DLD1 (cell line): ENCODE data around the gene SYT9.

ENCODE experiments used
- in situ Hi-C: cut with HindIII; loops from 2 replicates; pipeline ENCODE4 v1.10.0; 2017; ENCODE audit warnings: low sequenced_read_pairs

Gene SYT9, protein sequence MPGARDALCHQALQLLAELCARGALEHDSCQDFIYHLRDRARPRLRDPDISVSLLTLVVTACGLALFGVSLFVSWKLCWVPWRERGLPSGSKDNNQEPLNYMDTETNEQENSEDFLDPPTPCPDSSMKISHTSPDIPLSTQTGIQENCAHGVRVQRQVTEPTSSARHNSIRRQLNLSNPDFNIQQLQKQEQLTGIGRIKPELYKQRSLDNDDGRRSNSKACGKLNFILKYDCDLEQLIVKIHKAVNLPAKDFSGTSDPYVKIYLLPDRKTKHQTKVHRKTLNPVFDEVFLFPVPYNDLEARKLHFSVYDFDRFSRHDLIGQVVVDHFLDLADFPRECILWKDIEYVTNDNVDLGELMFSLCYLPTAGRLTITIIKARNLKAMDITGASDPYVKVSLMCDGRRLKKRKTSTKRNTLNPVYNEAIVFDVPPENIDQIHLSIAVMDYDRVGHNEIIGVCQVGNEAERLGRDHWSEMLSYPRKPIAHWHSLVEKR

DNA sequence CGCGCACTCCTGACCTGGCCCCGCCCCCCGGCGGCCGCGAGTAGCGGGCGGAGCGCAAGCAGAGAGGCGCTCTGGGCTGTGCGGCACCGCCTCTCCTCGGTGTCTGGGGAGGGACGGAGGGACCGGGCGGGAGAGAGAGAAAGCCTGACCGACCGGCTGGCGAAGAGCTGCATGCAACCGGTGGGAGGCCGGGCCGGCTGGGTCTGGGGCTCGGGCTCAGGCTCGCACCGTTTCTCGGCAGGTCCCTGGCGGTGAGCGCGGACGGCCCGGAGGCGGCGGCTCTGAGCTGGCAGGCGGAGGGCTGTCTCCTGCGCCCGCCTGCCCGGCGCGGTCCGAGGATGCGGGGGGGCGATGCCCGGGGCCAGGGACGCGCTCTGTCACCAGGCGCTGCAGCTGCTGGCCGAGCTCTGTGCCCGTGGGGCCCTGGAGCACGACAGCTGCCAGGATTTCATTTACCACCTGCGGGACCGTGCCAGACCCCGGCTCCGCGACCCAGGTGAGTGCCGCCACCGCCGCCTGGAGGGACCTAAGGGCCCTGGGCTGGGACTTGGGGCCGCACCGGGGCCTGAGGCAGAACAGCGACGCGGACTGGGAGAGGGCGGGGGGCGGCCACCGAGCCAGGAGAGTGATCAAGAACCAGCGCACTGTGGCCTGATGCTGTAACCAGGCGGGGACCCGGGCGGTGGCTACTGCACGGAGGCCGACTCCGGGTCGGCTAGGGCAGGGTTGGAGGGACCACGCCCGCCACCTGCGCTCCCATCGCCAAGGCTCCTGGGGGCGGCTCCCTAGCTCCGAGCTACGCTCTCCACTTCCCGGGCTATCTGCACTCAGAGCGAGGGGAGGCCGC is at the start of gene SYT9:
Gene SYT9, plus strand, starts transcription at position 69 of the 847 bp plus-strand sequence. Its CDS starts 283 bp downstream, at position 352.
- in situ Hi-C loops = no loop called here

DNA sequence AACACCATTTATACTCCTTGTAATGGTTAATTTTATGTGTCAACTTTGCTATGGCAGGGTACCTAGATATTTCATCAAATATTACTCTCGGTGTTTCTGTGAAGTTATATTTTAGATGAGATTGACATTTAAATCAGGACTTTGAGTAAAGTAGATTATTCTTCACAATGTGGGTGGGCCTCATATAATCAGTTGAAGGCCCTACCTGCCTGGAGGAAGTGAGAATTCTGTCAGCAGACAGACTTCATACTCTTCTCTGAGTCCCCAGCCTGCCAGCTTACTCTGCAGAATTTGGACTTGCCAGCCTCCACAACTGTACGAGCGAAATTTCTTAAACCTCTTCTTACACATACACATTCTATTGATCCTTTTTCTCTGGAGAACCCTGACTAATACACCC is 49.3 kb upstream of the SYT9 start:
- in situ Hi-C loops = no loop called here

- in situ Hi-C loops = no loop called here
Measured at GRCh38 chr11:7204778-7205177, 46.9 kb upstream of the SYT9 start.

GRCh38 chr11:7208391-7208790 is 43.3 kb upstream of the SYT9 start:
- in situ Hi-C loops = no loop called here

DNA sequence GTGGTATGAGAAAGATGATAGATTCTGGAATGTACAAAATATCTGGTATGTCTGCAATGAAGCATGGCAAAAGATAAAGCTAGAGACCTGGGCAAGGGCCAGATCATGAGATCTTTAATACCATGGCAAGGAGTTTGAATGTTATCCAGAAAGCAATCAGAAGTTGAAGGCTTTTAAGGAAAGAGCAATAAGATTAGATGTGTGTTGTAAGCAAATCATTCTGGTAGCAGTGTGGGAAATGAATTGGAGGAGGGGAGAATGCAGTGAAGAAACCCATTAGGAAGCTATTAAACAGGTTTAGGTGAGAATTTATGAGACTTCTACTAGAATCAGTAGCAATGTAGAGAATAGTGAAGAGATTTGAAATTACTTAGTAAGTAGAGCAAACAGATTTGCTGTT is 32.2 kb upstream of the SYT9 start:
- in situ Hi-C loops = no loop called here

DNA sequence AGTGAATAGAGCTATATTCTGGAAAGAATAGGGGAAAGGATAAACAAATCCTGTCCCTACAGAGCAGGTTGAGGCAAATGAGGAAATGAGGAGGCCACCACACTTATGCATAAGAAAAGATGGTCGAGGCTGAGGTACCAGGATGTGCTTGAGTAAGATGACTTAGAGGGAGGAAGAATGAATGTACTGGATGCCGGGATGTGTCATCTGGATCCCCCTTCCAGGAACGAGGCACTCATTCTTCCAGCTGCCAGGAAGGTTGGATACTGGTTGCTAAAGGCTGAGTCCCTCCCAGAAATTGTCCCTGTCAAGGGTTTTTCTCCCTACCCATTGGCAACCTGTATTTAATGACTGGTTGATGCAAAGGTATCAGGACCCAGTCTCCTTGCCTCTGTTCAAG is 31.1 kb upstream of the SYT9 start:
- in situ Hi-C loops = no loop called here

- in situ Hi-C loops = no loop called here
Measured at GRCh38 chr11:7222619-7223018, 29.1 kb upstream of the SYT9 start.

DNA sequence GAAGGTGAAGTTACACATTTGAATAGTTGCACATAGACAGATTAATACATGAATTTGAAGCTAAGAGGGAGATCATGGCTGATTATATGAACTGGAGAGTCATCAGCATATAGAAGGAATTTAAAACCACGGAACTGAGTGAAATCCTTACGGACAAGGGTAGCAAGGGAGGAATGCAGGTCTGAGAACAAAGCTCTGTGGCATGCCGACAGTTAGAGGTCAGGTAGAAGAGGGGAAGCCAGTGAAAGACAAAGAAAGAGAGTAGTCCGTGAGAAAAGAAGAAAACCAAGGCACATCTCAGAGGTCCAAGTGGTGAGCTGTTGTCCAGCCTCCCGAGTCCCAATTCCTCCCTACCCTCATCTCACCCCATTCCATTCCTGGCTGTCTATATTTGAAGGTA is 11.8 kb upstream of the SYT9 start:
- in situ Hi-C loops = no loop called here

DNA sequence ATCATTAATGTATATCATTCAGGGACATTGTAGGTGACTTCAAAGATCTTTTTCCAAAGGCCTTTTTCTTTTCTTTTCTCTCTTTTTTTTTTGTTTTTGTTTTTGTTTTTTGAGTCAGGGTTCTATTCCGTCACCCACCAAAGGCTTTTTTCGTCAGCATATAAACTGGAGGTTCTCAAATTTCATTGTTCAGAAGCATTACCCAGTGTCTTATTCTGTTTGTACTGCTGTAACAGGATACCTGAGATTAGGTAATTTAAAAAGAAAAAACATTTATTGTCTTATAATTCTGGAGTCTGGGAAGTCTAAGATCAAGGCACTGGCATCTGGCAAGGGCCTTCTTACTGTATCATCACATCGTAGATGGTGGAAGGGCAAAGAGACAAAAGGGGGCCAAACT is 6.4 kb upstream of the SYT9 start:
- in situ Hi-C loops = no loop called here

DNA sequence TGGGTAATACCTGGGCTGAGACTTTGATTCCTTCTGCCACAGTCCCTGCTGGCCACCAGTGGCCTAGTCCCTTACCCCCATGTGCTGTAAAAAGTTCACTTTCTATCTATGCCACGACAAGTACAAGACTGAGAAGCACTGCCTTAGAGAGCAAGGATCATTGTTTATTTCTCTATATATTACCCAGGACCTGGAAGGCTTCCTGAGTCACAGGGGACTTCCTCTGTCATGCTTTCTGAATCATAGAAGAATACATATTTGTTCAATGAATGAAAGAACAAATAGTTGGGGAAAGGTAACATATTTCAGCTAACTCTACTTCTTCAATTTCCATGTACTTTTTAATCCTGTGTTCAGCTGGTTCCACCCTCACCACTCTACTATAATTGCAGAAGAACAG is 5.5 kb upstream of the SYT9 start:
- in situ Hi-C loops = no loop called here

DNA sequence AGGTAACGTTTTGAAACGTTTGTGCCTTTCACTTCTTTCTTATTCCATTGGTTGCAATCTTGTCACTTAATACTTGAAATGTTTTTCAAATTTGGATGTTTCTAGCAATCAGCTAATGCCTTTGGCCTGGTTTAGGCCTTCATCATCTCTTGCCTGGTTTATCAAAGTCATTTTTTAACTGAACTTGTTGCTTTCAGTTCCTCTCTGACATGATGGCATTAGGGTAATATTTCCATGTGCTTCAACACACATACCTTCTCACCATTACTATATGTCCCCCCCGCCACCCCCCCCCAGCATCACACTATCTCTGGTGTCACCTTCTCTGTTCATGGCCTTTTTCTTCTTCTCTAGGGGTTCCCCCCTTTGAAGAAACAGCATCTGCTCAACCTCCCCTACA is 1.5 kb upstream of the SYT9 start:
- in situ Hi-C loops = no loop called here

DNA sequence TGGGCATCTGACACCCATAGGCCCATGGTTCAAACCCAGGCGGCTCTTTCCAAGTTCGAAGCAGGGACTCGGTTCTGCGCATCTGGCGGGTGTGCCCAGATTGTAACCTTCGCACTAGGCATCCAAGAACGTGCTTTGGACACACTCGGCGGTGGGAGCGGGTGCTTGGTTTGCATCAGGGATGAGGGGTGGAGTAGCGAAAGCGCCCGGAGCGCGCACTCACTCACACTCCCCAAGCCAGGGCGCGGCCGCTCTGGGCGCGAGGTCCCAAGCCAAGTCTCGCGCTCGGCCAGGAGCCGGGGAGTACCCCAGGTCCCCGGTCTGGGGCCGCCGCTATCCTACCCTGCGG is 243 bp upstream of the SYT9 start:
- in situ Hi-C loops = no loop called here

DNA sequence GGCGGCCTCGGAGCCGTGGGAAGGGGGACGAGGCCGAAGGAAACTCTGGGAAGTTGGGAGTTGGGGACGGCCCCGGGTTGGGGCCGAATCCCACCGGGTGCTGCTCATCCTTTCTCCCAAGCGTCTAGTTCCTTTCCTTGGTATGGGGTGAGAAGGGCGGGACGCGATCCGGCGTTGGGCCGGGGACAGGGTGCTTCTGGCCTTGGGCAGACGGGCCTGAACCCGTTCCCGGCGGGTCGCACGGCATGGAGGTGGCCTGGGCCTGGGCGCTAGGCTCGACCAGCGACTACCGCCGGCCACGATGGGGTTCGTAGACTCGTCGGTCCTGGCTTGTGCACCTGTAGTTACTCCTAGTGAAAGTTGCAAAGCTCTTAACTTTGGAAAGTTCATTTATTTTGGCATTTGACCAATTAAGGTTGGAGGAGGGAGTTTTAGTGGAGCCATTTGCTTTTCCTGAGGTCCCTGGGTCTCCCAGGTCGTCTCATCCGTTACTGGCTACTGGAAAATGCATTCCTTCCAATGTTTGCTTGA is 1.0 kb downstream of the SYT9 start:
- in situ Hi-C loops = no loop called here

- in situ Hi-C loops = no loop called here
Measured at GRCh38 chr11:7253800-7254199, 2.1 kb downstream of the SYT9 start.

GRCh38 chr11:7254731-7255291 is 3.1 kb downstream of the SYT9 start:
- in situ Hi-C loops = no loop called here

DNA sequence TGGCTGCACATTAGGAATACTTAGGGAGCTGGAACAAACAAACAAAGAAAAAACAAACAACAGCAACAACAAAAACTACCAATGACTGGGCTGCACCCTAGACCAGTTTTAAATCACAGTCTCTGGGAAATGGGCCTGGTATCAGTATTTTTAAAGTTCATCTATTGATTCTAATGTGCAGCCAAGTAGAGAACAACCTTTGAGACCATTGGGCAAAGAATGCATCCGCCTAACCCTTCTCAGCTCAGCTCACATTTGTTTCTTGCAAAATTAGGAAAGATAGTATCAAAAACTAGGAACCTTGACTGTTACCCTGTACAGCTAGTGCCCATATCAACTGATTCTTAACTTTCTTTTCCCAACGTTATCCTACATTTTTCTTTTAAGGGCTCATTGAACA is 5.2 kb downstream of the SYT9 start:
- in situ Hi-C loops = no loop called here

DNA sequence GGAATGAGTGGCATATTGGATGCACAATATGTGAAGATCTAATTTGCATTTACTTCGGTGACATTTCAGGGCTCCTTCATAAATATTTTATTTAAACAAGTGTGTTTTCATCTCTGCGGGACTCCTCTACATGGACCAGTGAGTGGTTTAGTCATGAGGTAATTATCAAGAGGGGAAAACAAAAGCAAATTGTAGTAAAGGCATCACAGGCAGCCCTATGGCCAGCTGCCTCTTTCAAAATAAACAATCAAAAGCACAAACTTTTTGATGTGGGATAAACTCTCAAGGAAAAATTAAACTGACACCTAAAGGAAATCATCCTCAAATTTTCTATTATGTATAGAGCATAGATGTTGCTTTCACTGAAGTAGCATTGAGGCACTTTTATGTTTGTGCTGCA is 6.0 kb downstream of the SYT9 start:
- in situ Hi-C loops = no loop called here

DNA sequence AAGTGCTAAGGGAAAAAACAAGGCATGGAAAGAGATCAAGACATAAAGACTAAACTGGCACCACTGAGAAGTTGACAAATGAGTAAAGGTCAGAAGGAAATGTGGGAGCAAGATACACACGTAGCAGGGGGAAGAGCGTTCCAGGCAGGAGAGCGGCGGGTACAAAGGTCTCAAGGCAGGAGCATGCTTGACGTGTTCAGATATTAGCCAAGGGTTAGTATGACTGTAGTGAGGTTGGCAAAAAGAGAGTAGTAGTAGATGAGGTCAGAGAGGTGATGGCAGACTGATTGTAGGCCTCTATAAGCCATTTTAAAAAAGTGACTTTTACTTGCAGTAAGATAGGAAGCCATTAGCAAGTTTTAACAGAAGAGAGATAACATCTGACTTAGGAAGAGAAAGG is 9.9 kb downstream of the SYT9 start:
- in situ Hi-C loops = no loop called here

DNA sequence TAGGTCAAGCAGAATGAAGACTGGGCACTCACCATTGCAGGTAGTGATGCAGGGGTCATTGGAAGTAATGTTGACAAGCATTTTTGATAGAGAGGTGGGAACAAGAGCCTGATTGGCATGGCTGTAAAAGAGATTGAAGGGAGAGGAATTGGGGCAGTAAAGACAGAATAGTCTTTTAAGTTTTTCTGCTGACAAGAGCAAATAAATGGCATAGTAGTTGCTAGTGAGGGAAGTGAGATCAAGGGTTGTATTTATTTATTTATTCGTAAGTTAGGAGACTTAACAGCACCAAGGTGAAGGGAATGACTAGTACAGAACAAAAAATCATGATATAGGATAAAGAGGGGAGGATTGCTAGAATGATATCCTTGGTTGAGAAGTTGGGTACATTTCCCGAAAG is 11.0 kb downstream of the SYT9 start:
- in situ Hi-C loops = no loop called here

GRCh38 chr11:7263842-7264241 is 12.1 kb downstream of the SYT9 start:
- in situ Hi-C loops = no loop called here

DNA sequence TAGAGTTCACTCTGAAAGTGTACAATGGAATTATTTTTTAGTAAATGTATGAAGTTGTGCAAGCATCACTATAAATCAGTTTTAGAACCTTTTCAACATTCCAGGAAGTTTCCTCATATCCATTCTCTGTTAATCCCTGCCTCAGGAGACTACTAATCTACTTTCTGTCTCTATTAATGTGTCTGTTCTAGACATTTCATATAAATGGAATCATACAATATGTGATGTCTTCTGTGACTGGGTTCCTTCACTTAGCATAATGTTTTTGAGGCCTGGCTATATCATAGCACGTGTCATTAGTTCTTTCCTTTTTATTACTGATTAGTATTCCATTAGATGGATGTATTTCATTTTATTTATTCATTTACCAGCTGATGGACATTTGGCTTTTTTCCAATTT is 17.1 kb downstream of the SYT9 start:
- in situ Hi-C loops = no loop called here
